Measurements from ENCODE around the gene KASH5. TPM values are rescaled to one million over a fixed set of nuclear protein-coding genes. Genes with fewer than 3 reads are reported as not detected.

KASH5 gene, protein sequence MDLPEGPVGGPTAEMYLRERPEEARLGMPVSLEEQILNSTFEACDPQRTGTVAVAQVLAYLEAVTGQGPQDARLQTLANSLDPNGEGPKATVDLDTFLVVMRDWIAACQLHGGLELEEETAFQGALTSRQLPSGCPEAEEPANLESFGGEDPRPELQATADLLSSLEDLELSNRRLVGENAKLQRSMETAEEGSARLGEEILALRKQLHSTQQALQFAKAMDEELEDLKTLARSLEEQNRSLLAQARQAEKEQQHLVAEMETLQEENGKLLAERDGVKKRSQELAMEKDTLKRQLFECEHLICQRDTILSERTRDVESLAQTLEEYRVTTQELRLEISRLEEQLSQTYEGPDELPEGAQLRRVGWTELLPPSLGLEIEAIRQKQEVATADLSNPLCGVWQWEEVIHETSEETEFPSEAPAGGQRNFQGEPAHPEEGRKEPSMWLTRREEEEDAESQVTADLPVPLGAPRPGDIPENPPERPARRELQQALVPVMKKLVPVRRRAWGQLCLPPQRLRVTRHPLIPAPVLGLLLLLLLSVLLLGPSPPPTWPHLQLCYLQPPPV
- polyA plus RNA-seq (ENCODE audit: insufficient read length in 10 of 10): under 1 TPM in 4 of 10 donors, not detected in 6; 0.05 to 0.50 (median 0.19) TPM
- long read RNA-seq, donor 1: 0 reads
- long read RNA-seq, donor 2: 0 reads
- long read RNA-seq, donor 3: 0 reads
- long read RNA-seq, donor 4: 0 reads
- long read RNA-seq, donor 5: 0 reads
- long read RNA-seq, donor 6: 0 reads
- long read RNA-seq, donor 7: 0 reads
- long read RNA-seq, donor 8: 0 reads
- long read RNA-seq, donor 9: 0 reads

DNA sequence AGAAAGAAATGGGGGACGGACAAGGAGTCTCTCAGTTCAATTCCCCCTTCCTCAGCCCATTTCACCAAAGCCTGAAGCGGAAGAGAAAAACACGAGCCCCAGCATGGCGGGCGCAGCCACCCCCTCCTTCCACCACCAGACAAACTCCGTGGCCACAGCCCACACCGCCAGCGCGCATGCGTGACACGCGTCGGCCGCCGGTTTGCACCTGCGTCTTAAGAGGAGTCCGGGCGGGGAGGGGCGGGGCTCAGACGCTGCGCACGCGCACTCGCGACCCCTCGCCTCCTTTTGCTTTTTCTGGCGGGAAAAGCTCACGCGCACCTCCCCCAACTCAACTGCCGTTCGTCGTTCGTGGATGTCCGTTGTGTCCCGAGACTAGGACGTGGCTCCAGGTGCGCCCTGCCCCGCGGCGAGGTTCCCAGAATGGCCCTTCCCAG is at the start of gene KASH5:
Gene KASH5 (plus strand): TSS at position 314 of the 437 bp plus-strand sequence. CDS start 2,635 bp downstream, outside the sequence.
- peak; percentile 31 to 84 (median 52) for DNase-seq

DNA sequence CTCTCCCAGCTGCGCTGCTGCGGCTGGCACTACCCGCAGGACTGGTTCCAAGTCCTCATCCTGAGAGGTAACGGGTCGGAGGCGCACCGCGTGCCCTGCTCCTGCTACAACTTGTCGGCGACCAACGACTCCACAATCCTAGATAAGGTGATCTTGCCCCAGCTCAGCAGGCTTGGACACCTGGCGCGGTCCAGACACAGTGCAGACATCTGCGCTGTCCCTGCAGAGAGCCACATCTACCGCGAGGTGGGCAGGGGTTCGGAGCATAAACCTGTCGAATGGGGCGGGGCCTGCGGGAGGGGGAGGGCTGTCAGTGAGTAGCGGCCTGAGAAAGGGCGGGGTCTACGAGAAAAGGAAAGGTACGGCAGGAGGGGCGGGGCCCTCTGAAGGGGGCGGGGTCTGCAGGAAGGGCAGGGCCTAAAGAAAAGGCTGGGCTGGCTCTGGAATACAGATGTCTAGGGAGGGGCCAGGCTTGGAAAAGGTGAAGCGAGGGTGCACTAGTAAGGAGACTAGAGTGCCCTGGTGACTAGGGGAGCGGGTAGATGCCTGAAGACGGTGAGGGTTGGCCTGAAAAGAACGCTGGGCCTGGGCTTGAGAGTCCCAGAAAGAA is 49.3 kb upstream of the KASH5 start:
- no peak for DNase-seq

DNA sequence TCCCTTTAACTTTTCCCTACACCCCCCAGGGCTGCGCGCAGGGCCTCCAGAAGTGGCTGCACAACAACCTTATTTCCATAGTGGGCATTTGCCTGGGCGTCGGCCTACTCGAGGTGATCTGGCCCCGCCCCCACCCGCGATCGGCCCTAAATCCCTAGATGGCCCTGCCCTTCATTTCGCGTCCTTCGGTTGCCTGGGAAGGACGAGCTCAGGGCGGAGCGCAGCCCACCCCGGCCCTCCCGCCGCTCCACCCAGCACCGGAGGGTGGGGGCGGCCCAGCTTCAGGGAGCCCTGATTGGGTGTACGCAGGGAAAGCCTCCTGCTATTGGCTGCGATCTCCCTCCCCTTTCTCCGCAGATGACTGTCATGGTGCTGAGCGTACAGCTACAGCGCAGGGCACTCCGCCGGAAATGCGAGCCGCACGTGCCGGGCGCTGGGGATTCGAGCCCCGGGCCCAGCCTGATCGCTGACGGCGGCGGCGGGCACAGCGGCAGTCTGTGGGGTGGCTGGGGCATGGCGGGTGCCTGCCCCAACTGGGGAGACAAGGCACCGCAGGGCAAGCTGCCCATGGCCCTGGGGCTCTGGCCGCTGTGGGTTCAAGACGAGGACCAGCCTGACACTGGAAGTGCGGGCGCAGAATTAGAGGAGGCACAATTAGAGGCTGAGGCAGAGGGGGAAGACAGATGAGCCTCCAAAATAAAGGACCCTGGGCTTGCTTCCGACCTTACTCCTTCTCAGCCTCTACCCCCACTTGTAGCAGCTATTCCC is 48.6 kb upstream of the KASH5 start:
- peak; percentile 85 to 96 (median 90) for DNase-seq

DNA sequence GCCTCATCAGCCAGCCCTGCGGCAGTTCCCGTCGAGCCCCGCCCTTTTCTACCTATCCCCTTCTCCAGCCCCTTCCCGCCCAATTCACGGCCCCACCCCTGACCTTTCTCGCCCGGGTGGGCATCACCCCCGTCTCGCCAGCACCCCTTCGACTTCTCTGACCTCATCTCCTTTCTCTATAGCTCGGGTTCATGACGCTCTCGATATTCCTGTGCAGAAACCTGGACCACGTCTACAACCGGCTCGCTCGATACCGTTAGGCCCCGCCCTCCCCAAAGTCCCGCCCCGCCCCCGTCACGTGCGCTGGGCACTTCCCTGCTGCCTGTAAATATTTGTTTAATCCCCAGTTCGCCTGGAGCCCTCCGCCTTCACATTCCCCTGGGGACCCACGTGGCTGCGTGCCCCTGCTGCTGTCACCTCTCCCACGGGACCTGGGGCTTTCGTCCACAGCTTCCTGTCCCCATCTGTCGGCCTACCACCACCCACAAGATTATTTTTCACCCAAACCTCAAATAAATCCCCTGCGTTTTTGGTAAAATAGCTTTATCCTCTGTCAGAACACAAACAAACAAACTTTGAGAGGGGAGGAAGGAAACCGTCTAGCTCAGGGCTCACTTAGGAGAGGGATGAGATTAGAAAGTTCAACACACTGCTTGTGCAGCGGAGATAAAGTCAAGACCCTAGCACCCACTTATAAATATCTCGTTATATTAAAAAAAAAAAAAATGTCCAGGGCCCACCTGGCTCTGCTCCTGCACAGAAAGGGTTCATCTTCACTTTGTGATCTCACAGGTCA is 47.8 kb upstream of the KASH5 start:
- DNase-seq: peak in 1 of 3 donors; percentile 57

DNA sequence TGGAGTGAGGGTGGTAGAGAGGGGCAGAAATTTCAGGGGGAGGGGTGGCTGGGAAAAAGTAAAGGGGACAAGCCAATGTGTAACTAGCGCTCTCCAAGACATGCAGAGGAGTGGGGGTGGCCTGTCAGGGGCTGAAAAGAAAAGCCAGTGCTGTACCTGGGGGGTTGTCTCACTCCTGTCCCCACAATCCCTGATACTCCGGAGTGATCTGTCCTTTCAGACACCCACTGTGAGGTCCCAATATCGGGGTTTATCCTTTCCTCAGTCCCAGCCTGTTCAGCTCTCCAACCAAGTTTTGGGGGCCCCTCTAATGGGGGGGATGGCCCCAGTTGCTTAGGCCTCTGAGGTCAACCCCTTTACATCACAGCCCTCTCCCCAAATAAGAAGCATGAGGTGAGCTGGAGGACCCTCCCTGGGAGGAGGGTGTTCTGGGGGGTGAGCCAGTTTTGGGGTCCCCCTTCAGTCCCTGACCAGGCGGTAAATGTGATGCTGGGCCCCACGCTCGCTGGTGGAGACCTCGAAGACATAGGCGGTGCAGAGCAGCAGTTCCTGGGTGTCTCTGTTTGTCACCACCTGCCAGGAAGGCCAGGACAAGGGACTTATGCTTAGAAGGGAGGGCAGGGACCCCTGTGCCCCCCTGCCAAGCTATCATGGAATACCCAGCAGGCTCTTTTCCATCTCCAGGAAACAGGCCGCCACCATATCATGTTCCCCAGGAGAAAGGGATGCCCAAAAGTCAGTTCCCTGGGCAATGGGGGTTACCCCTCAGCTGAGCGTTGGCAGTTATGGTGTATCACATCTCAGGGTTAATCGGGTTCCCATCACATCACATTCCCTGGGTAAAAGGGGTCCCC is 47.0 kb upstream of the KASH5 start:
- DNase-seq: no peak

DNA sequence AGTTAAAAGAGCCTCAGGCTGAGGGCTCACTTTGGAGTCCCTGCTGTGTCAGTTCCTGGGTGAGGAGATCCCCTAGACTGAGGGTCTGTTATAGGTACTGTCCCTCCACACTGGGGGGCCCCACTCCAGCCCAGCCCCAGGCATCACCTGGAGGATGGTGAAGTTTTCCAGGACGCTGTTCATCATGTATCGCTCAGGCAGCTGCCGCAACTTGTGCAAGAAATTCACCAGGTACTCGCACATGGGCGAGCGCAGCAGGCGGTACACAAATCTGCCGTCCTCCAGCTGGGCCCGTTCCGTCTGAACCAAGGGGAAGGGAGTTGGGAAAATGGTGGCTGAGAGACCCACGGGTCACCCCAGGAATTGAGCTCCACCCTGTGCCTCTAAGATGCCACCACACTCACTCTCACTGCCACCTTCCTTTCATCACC is 45.7 kb upstream of the KASH5 start:
- no peak for DNase-seq

DNA sequence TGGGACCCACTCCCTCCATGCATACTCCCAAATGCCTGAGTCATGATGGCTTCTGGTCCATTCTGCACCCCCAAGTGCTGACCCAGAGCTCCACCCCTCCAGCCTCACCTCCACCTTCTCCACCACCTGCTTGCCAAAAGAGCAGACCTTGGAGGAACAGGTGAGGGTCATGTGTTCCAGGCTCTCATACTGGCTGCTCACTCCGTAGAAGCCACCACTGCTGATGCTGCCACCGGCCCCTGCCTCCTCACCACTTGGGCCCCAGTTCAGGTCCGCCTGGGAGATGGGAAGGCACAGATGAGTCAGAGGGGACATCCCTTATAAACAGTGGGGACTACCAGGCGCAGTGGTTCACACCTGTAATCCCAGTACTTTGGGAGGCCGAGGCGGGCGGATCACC is 44.9 kb upstream of the KASH5 start:
- DNase-seq: no peak

DNA sequence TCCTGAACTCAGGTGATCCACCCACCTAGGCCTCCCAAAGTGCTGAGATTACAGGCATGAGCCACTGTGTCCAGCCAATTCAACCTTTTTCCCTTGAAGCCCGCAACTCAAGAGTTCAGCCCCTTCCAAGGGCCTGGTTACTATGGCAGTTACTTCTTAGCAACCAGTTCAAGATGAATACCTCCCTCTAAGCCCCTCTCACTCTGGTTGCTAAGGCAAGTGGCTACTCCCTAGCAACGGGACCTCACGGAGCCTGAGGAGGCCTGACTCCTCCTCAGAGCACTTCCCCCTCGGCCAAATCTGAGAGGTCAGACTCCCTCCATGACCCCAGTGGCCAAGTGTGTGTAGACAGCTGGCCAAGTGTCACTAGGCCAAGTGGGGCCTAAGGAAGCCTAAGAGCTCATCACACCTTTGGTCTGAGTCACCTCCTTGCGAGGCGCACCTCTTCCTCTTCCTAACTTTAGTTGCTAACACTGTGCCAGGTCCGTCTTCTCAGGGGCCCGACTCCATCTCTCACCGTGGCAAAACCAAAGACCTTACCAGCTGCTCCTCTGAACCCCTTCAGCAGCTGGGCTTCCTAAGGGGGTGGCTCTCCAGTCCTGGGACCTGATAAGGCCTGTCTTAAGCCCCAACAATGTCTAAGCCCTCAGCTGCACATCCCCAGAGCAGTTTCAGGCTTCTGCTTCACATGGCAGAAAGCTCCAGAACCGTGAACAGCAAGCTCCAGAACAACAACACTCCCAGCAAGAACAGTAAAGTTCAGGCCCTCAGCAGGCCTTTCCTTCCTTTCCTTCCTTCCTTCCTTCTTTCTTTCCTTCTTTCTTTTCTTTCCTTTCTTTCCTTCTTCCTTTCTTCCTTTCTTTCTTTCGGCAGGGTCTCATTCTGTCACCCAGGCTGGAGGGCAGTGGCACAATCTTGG is 43.3 kb upstream of the KASH5 start:
- no peak for DNase-seq

DNA sequence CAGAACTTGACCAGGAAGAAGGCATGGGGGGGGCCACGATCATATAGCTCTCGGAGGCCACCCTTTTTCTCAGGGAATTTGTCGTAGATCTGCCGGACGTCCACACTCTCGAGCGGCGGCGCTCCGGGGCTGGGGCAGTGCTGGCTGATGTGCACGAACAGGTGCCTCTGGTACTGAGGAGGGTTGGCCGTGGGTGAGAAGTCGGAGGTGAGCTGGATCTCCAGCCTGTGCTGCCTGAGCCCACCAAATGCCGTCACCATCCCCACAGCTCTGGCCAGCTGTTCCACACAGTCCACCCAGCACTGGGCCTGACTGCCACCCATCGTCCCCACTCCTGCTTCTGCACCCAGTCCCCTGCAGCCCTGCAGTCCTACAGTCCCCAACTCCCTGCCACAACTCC is 40.9 kb upstream of the KASH5 start:
- no peak for DNase-seq

DNA sequence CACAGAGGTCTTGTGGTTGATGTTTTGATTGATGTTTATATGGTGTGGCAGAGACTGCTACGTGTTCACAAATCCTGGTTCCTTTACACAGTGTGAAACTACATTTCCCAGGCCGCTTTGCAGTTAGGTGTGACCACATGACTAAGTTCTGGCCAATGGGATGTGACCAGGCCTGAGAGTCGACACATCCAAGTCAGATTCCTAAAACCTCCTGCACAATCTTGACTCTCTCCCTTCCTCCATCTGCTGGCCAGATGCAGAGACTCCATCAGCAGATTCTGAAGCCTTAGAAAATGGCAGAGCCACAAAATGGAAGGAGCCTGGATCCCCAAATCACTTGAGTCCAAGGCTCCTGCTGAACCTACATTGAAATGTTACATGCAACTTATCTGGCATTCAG is 40.2 kb upstream of the KASH5 start:
- peak in 1 of 3 donors; percentile 69 for DNase-seq

DNA sequence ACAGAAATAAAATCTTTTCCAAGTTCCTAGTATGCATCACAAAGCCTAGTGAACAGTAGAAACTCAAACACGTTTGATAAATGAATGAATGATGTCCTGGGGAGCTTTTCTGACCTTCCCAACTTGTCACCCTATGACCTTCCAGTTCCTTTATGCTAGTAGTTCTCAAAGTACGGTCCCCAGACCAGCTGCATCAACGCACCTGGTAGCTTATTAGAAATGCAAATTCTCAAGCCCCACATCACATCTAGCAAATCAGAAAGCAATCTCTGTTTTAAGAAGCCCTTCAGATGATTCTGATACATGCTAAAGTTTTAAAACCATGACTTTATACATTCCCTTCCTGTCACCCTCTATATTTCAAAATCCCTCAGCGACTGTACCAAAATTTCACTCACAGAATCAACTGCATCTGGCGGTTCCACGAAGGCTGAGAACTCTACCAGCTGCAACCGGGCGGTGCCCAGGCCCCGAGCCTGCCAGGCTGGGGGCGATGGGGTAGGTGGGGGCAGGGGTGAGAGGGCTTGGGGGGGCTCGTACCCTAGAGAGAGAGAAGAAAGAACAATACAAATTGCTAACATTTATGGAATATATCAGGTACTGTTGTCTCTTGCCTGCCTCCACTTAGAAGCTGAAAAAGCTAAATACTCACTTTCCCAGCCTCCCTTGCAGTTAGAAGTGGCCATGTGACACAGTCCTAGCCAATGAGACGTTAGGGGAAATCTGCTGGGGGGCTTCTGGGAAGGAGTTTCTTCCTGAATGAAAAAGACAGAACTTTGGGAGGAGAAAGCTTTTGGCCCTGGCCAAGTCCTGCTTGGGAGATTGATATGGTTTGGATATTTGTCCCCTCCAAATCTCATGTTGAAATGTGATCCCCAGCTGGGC is 39.5 kb upstream of the KASH5 start:
- DNase-seq: no peak

DNA sequence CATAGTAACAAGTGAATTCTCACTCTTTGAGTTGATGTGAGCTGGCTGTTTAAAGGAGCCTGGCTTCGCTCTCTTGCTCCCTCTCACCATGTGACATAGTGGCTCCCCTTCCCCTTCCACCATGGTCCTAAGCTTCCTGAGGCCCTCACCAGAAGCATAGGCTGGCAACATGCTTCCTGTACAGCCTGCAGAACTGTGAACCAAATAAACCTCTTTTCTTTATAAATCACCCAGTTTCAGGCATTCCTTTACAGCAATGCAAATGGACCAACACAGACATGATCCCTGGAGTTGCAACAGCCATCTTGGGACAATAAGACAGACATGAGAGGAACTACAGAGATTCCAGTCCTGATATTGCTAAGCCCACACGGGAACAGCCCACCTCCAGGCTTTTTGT is 38.5 kb upstream of the KASH5 start:
- DNase-seq: no peak

DNA sequence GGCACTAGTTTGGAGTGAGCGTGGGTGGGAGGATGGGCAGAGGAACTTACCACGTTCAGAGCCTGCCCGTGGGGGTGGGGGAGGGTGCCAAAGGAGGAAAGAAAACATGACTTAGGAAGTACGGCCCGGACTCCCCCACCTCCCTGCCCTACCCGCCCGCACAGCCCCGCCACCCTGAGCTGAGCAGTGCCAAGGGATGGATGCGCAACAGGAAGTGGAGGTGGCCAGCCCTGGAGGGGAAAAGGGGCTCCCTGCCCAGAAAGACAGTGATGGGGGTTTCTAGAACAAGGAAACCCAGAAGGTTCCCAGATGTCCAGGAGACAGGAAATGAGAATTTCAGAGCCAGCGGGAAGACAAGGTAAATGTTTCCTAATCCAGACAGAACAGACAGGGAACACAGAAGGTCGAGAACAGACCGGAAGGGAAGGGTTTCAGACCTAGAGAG is 32.1 kb upstream of the KASH5 start:
- peak in 1 of 3 donors; percentile 61 for DNase-seq

DNA sequence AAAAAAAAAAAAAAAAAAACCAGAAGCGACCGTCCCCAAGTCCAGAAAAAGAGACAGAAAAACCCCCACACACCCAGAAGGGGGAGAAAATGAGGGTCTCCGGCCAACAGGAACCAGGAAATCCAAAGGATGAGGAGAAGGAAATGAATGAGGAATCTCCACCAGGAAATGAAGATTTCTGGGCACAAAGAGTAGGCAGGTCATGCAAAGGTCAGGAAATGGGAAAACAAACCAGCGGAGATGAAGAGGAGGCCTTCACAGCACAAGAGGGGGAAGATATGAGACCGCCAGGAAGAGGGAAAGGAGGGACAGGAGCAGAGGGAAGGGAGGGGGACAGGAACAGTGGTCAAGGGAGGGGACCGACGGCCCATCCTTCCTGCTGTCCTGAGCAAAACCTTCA is 31.7 kb upstream of the KASH5 start:
- peak in 1 of 3 donors; percentile 45 for DNase-seq

DNA sequence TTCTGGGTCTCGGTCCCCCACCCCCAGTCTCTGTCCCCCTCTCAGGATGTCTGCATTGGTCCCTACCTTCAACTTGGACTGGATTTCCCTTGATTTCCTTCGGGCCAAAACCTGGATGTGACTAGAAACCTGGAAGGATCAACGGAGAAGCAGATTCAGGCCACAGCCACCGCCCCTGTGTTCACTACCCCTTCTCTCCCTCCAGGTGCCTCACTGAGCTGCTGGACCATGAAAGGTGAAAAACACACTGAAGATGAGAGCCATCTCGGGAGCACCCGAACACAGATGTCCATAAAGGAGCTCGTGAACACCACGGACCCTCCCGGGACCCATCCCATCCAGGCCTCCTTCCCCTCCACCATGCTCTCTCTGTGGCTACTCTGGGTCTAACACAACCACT is 30.9 kb upstream of the KASH5 start:
- no peak for DNase-seq

DNA sequence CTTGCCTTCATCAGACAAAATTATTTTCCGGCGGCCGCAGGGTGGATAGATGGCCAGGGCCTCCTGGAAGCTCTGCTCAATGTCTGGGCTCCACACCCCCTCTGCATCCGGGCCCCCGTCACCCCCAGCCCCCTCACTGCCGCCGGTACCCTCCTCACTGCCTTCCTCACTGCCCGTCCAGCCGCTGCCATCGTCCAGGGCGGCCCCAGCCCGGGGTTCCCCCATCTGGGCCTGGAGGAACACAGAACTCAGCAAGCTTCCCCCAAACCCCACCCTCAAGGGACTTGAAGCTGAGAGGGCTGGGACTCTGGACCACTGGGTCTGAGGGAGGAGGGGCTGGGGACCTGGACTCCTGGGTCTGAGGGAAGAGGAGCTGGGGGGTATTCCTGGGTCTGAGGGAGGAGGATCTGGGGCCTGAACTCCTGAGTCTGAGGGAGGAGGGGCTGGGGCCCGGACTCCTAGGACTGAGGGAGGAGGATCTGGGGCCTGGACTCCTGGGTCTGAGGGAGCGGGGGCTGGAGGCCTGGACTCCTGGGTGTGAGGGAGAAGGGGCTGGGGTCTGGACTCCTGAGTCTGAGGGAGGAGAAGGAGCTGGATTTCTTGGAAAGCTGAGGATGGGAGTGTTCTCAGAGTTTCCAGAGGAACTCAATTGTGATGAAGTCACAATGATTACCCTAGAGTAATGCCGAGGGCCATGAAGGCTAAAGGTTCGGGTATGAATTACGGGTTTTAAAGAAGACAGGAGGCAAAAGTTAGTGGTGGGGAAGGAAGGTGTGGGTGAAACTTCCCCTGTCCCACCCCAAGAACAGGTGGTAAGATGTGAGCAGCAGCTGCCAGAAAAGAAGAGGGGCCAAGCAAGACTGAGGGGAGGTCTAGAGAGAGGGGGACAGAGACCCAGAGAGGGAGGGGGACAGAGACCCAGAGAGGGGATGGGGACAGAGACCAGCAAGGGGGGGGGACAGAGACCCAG is 27.9 kb upstream of the KASH5 start:
- peak in 1 of 3 donors; percentile 68 for DNase-seq
